Neuron (in vitro differentiated cells): ENCODE data around the gene BCL6.

Source experiments
- H2AFZ ChIP-seq: one replicate; pipeline ENCODE4 v1.6.1; 2013; ENCODE audit warnings: low read depth, mild to moderate bottlenecking, inconsistent platforms, low read length, moderate library complexity
- H3K27me3 ChIP-seq: one replicate; pipeline ENCODE4 v1.6.1; 2013; ENCODE audit warnings: low read length; ENCODE audit not compliant: insufficient read depth
- H3K36me3 ChIP-seq: one replicate; pipeline ENCODE4 v1.6.1; 2013; ENCODE audit warnings: low read length; ENCODE audit not compliant: insufficient read depth
- H3K4me1 ChIP-seq: one replicate; pipeline ENCODE4 v1.6.1; 2013; ENCODE audit warnings: low read length; ENCODE audit not compliant: insufficient read depth
- H3K4me3 ChIP-seq: 2 replicates; pipeline ENCODE4 v1.5.1; 2013; ENCODE audit warnings: mild to moderate bottlenecking, low read length, moderate library complexity
- H3K9me3 ChIP-seq: one replicate; pipeline ENCODE4 v1.6.1; 2013; ENCODE audit warnings: low read length

Gene BCL6

DNA sequence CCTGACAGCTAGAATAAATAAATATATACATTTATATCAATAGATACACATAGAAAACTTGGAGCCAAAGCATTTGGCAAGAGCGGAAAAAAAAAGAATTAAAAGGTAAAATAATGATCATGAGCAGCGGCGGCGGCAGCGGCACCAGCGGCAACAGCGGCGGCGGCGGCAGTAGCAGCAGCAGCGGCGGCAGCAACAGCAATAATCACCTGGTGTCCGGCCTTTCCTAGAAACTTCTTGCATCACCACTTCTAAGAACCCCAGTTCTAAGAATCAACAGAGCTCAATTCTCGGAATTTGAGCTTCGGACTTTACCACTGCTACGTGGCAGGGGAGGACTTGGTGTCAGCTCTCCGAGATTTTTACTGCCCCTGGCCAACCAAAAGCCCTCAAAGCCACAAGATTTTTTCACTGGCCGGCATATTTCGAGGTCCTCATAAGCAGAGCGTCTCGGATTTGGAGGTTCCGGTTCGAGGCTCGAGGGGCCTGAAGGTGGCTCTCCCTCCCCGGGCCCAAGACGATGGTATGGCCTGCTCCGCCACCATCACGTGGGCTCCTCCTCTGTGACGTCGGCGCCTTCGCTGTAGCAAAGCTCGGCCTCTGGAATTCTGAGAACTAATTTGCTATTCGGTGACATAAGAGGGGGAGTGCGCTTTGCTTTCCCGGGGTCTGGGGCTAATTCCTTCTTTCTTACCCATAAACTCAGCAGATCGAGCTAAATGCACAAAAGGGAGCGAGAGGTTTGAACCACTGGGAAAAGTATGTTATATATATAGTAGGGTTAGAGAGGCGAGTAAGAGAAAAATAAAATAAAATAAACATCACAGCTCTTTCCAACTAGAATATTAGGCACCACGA is at the start of gene BCL6:
TSS of gene BCL6 (minus strand) at position 268 of the 858 bp plus-strand sequence. CDS start 11,775 bp downstream, outside the sequence.
- H3K9me3 ChIP-seq = no peaks in the 10 kb centered on the region

DNA sequence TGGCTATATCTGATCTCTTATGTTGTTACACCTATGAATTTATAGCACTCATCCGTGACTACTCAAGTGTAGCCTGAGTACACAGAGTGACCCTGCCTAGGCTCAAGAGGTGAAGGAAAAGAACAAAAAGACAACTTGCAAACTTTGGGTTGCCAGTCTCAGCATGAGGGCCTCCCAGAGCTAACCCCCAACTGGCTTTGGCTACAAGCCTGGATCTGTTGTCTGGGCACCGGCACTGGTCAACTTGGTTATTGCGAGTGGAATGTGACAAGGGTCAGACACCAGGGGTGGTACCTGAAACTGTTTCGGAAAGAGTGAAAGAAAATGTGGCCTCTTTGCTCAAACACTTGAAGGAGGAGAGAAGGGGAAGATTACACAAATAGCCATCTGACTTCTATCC is 49.5 kb upstream of the BCL6 start:
- Histone ChIP-seq H2AFZ (no peak overlapping the region), H3K4me3 (no peak overlapping the region), H3K36me3 (no peaks in the 10 kb centered on the region), H3K9me3 (no peaks in the 10 kb centered on the region), H3K4me1 (no peaks in the 10 kb centered on the region), H3K27me3 (no peaks in the 10 kb centered on the region)

More for the DNA sequence above, at the start of gene BCL6:
- H2AFZ ChIP-seq = peak within 1 kb of the TSS; percentile 71
- no peaks in the 10 kb centered on the region for H3K27me3 ChIP-seq
- H3K4me1 ChIP-seq = peaks cover 38% of the 10 kb centered on the region
- no peaks in the 10 kb centered on the region for H3K36me3 ChIP-seq
- H3K4me3 ChIP-seq = peak within 1 kb of the TSS; percentile 87

DNA sequence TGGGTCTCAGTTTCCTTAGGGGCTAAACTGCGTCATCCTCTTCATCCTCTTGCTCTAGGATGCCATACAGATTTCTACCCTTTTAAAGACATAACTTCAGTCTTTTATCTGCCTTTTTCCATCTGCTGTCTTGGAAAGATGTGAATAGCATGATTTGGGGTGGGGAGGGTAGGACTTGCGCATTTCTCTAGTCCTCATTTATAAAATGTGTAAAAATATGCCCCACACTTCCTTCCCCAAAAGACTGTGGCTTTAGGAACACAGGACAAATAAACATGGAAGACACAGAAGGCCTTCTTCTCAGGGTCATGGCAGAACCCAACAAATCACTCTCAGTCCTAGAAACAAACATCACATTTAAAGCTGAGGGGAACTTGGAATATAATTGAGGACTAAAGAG is 48.4 kb upstream of the BCL6 start:
- no peak overlapping the region for H2AFZ ChIP-seq
- no peaks in the 10 kb centered on the region for H3K36me3 ChIP-seq
- no peaks in the 10 kb centered on the region for H3K9me3 ChIP-seq
- H3K4me3 ChIP-seq = no peak overlapping the region
- no peaks in the 10 kb centered on the region for H3K4me1 ChIP-seq
- no peaks in the 10 kb centered on the region for H3K27me3 ChIP-seq

DNA sequence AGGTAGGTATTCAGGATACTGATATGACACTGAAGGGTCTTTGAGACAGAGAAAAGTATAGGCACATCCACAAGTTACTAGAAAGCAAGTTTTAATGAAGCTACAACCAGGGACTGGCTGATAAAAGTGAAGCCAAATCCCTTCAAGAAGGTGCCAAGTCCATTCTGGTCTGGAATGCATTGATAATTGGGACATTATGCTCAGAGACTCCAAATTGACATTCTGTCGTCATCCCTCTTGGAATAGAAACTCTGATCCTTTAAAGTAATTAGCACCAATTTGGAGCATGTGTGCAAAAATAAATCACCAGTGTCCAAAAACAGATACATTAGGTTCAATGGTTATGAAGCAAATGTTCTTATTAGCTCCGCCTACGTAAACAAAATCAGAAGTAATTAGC is 47.3 kb upstream of the BCL6 start:
- no peak overlapping the region for H3K4me3 ChIP-seq
- no peaks in the 10 kb centered on the region for H3K4me1 ChIP-seq
- H3K36me3 ChIP-seq = no peaks in the 10 kb centered on the region
- H3K27me3 ChIP-seq = no peaks in the 10 kb centered on the region
- H2AFZ ChIP-seq = no peak overlapping the region
- no peaks in the 10 kb centered on the region for H3K9me3 ChIP-seq

DNA sequence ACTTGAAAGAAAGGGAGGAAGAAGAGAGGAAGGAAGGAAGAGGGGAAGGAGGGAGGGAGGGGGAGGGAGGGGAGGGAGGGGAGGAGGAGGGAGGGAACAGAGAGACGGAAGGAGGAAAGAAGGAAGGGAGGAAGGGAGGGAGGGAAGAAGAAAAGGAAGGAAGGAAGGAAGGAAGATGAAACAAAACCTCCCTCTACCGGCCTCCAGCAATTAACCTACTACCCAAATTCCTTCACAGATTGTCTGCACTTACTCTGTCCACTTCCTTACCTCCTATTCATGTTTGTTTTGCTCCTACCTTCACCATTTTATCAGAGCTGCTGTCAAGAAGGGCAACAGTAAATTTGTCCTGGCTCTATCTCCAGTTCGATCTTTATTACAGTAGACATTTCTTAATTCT is 44.6 kb upstream of the BCL6 start:
- Histone ChIP-seq H3K4me3 (no peak overlapping the region), H2AFZ (no peak overlapping the region), H3K36me3 (no peaks in the 10 kb centered on the region), H3K4me1 (no peaks in the 10 kb centered on the region), H3K27me3 (no peaks in the 10 kb centered on the region), H3K9me3 (no peaks in the 10 kb centered on the region)

DNA sequence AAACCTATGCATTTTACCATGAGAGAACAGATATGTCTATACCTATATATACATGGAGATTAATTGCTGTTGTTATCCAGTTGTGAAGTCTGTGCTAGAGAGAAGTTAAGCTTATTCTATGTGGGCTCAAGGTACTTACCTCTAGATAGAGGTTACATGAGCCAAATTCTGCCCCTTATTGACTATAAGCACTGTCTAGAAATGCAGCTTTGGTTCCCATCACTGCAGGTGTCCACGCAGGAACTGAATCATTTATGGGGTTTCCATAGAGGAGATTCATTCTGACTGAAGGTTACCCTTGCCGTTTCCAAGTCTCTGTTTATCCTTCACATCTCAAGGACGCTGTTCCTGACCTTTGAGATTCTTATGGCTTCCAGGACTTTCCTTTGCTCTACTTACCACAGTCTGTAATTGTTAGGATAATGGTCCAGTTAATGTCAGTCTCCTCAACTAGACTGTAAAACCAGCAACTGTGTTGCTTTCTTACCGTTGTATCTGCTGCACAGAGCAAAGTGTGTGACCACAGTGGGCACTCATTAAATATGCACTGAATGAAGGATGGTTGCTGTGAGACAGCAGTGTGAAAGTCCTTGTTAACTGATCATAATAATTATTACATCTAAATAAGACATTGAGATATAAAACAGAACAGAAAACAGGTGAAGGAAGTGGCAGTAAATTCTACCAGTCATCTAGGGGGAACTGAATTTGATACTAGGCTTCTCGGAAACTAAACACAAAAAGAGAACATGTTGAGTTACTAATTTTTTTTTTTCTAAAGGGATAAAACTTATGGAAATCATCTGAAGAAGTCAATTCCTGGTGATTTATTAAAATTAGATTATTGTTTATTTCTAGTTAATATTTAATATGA is 44.0 kb upstream of the BCL6 start:
- Histone ChIP-seq H3K36me3 (no peaks in the 10 kb centered on the region), H3K27me3 (no peaks in the 10 kb centered on the region)

DNA sequence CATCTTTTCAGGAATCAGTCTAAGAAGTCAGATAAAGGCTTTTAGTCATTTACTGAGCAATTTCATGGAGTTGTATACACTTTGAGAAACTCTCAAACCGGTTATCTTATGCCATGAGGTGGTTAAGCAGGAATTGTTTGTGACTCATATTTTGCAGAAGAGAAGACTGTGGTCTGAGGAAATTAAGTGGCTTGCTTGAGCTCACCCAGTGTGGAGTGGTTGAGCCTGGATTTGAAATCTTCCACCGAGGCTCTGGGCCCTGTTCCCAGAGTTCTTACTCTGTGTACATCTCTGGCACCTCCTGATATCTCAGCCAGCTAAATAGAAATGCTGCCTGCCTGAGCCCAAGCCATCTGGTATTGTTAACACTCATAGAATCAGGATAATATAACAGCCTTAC is 37.8 kb upstream of the BCL6 start:
- H3K9me3 ChIP-seq = no peaks in the 10 kb centered on the region
- no peak overlapping the region for H3K4me3 ChIP-seq
- no peaks in the 10 kb centered on the region for H3K4me1 ChIP-seq
- H3K36me3 ChIP-seq = no peaks in the 10 kb centered on the region
- H3K27me3 ChIP-seq = no peaks in the 10 kb centered on the region
- no peak overlapping the region for H2AFZ ChIP-seq

More for the DNA sequence above, 44.0 kb upstream of the BCL6 start:
- Histone ChIP-seq H2AFZ (no peak overlapping the region), H3K4me3 (no peak overlapping the region), H3K4me1 (no peaks in the 10 kb centered on the region), H3K9me3 (no peaks in the 10 kb centered on the region)

DNA sequence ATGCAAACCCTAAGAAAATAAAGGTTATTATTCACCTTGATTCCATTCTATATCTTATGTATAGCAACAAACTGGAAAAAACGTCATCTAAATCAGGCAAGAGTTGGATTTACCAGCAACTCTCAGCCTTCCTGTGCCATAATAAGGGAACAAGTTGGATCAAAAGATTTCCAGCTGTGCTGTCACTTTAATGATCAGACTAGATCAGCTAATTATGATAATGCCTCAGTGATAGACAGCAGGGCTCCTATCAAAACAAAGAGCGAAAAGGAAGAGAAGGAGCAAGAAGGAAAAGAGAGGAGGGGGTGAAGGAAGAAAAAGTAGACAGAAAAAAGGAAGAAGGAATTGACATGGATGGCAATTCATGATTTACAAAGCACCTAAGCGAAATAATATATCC is 36.7 kb upstream of the BCL6 start:
- Histone ChIP-seq H3K9me3 (no peaks in the 10 kb centered on the region), H3K27me3 (no peaks in the 10 kb centered on the region), H3K36me3 (no peaks in the 10 kb centered on the region), H3K4me1 (no peaks in the 10 kb centered on the region), H3K4me3 (no peak overlapping the region), H2AFZ (no peak overlapping the region)

DNA sequence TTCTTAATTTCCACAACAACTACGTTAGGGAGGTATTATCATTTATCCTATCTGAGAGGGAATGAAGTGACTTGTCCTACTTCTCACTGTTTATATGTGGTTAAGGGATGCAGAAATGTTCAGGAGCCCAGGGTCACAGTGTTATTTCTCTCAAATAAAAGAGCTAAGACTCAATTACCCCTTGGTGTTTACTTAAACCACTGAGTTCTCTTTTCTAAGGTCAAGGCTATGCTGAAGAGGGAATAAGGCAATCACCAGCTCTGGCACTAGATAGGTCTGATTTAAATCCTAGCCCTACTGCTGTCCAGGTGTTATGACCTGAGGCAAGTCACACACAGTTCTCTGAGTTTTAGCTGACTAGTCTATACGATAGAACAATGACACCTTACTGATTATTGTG is 35.7 kb upstream of the BCL6 start:
- no peaks in the 10 kb centered on the region for H3K9me3 ChIP-seq
- H3K4me1 ChIP-seq = no peaks in the 10 kb centered on the region
- no peaks in the 10 kb centered on the region for H3K36me3 ChIP-seq
- H2AFZ ChIP-seq = no peak overlapping the region
- H3K4me3 ChIP-seq = no peak overlapping the region
- H3K27me3 ChIP-seq = no peaks in the 10 kb centered on the region

DNA sequence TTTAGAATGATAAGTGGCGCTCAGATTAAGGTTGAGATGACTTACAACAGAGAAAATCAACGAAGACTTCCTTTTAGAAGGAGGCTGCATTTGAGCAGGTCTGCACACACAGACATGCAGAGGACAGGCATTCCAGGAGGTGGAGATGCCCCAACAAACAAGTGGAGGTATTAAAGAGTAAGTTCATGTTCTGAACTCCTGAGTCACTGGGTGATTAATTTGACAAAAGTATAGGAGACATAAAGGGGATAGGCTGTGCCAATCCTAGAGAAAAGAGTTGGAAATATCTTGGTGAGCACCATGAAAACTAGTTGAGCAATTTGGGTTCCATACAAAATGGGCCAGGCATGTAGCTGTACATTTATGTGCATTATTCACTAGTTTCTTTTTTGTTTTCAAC is 33.5 kb upstream of the BCL6 start:
- H3K9me3 ChIP-seq = no peaks in the 10 kb centered on the region
- H3K4me3 ChIP-seq = no peak overlapping the region
- H3K4me1 ChIP-seq = no peaks in the 10 kb centered on the region
- H2AFZ ChIP-seq = no peak overlapping the region
- H3K27me3 ChIP-seq = no peaks in the 10 kb centered on the region
- no peaks in the 10 kb centered on the region for H3K36me3 ChIP-seq

DNA sequence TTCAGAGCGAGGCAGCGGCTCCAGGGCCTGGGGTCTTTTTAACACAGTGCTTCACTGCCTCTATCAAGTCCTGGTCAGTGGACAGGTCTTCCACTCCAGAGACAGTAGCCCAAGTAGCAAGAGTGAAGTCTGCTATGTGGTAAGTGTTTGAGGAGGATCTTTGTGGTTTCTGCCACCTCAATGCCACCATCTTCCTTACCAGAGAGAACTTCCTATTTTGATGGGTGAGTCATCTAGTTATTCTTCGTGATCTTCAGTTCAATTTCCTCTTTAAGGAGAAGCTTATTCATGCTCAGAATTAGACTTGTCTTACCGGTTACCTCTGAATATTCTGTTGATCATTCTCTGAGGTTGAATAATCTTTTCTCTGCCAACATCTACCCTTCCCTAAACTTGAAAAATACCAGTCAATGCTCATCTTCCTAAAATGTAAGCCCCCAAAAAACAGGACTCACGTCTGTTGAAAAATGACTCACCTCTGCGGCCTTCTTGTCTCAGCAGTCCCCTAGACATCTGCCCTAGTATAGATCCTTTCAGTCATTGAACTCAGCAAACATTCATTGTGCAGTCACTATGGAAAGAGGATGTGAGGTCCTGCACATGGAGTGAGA is 32.2 kb upstream of the BCL6 start:
- H3K9me3 ChIP-seq = no peaks in the 10 kb centered on the region
- no peaks in the 10 kb centered on the region for H3K4me1 ChIP-seq
- H3K27me3 ChIP-seq = no peaks in the 10 kb centered on the region

DNA sequence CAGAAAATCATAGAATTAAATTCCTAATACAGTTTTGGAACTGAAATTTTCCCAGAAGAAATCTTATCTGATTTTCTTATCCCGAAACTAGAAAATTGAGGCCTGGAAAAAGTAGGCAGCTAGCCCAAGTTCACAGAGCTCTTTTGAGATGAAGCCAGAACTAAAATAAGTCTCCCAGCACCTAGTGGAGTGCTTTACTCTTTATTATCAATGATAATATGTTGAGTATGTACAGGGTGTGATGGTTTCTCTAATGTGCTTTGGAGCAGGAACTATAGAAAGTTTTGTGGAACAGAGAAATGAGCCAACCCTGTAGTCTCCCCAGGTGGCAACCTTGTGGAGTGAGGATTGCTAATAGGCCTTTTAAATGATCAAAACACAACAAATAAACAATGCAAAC is 30.3 kb upstream of the BCL6 start:
- Histone ChIP-seq H3K36me3 (no peaks in the 10 kb centered on the region), H3K27me3 (no peaks in the 10 kb centered on the region), H3K4me1 (no peaks in the 10 kb centered on the region), H2AFZ (no peak overlapping the region), H3K9me3 (no peaks in the 10 kb centered on the region), H3K4me3 (no peak overlapping the region)

More for the DNA sequence above, 32.2 kb upstream of the BCL6 start:
- Histone ChIP-seq H3K4me3 (no peak overlapping the region), H2AFZ (no peak overlapping the region), H3K36me3 (no peaks in the 10 kb centered on the region)

DNA sequence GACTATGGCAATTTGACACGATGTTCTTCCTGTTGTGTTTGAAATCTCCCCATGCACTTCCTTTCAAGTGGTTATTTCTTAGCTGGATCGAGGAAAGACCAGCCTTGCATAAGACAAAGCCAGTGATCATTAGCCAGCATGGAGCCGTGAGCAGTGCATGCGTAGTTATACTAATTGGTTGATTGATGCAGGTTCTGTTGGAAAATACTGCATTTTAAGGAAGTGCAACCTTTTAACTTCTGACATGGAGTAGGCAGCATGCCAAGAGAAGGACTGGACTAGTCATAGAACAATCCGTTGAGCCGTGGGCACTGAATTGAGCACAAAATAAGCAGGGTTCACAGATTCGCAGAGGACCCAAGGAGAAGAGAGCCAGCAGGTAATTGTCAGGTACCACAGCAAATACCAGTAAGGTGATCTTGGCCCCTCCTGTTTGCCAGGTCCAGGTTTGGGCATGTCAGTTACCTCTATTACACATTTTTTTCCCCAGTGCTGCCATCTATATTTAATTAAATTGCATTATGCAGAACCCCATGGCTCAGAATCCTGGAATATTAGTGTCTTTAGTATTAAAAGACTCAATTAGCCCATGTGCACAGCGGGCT is 29.0 kb upstream of the BCL6 start:
- no peaks in the 10 kb centered on the region for H3K36me3 ChIP-seq
- no peaks in the 10 kb centered on the region for H3K4me1 ChIP-seq

More for the DNA sequence above, 29.0 kb upstream of the BCL6 start:
- Histone ChIP-seq H3K9me3 (no peaks in the 10 kb centered on the region), H3K27me3 (no peaks in the 10 kb centered on the region), H2AFZ (no peak overlapping the region), H3K4me3 (no peak overlapping the region)
